Measurements from ENCODE around the gene SELENON.

SELENON gene

DNA sequence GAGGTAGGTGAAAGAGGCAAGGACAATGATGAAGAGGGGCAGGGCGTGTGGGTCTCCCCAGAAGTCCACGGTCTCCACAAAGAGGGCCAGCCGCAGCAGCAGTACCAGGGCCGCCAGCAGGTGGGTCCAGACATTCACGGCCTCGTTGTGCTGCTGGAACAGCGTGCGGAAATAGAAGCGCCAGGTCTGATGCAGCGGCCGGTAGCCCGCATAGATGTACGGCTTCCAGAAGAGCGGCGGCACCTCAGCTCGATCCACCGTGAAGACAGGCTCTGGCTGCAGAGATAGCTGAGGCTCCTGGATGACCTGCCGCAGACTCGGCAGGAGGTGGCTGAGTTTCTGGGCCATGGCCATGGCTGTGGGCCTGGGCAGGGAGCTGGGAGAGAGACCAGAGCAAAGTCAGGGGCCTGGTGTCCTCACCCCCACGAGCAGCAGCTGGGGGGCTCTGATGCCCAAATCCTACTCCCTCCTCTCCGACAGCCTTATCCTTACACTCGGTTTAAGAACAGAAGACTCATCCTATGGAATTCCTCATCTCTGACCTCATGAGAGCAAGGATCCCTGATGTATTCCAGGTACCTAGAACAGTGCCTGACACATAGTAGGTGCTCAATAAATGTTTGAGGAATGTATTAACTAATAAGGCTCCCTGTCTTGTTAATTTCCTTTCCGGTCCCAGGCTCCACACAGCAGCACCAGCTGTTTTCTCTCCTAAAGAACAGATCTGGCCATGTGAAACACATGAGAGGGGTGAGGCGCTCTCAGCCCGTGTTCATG is 63.7 kb downstream of the SELENON start:
- TF ChIP-seq ZBTB7A (IDR thresholded peaks at IDR 0.05; ENCODE audit: low read depth) (no peak), CEBPB (IDR thresholded peaks at IDR 0.05) (no peak), CREB1 (IDR thresholded peaks at IDR 0.05; ENCODE audit: low read depth) (no peak), REST (IDR thresholded peaks at IDR 0.05; ENCODE audit: low read depth) (no peak), EGR1 (IDR thresholded peaks at IDR 0.05) (no peak), FOXM1 (IDR thresholded peaks at IDR 0.05; ENCODE audit: borderline replicate concordance, low read depth) (no peak)

DNA sequence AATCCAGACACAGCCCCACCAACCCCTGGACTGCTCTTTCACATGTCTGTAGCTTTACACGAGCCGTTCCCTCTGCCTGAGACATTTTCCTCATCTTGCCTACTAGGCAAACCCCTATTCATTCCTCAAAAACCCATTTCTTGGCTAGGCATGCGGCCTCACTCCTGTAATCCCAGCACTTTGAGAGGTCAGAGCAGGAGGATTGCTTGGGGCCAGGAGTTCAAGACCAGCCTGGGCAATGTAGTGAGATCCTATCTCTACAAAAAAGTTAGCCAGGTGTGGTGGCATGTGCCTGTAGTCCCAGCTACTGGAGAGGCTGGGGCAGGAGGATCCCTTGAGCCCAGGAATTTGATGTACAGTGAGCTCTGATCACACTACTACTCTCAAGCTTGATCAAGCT is 64.4 kb downstream of the SELENON start:
- TF ChIP-seq, protein P1, sequence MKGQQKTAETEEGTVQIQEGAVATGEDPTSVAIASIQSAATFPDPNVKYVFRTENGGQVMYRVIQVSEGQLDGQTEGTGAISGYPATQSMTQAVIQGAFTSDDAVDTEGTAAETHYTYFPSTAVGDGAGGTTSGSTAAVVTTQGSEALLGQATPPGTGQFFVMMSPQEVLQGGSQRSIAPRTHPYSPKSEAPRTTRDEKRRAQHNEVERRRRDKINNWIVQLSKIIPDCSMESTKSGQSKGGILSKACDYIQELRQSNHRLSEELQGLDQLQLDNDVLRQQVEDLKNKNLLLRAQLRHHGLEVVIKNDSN (IDR thresholded peaks at IDR 0.05) = no peak
- TF ChIP-seq EP300 (IDR thresholded peaks at IDR 0.05; ENCODE audit: borderline replicate concordance) (no peak), TEAD4 (IDR thresholded peaks at IDR 0.05) (no peak), ZBTB7A (IDR thresholded peaks at IDR 0.05; ENCODE audit: low read depth) (no peak), NFIC (IDR thresholded peaks at IDR 0.05) (no peak), CEBPB (IDR thresholded peaks at IDR 0.05) (no peak), RAD21 (IDR thresholded peaks at IDR 0.05; ENCODE audit: low read depth) (no peak), TCF12 (IDR thresholded peaks at IDR 0.05; ENCODE audit: low read depth) (no peak), TAF1 (IDR thresholded peaks at IDR 0.05; ENCODE audit: low read depth) (no peak)

DNA sequence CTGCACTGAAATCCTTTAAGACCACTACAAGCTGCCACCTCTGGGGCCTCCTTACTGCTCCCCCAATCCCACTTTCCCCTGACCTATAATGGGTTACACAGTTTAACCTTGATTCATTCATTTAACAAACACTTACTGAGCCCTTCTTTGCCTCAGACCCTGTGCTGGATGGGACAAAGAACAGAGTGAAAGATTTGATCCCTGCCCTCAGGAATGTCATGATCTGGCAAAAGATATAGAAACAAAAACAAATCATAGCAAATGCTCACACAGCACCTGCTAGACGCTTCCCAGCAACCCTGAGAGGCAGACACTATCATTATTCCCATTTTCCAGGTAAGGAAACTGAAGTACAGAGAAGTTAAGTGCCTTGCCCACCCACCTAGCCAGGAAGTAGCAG is 66.3 kb downstream of the SELENON start:
- no peak for TF ChIP-seq TCF12 (IDR thresholded peaks at IDR 0.05; ENCODE audit: low read depth)
- TF ChIP-seq REST (IDR thresholded peaks at IDR 0.05; ENCODE audit: low read depth) = no peak
- TF ChIP-seq, protein P1 (IDR thresholded peaks at IDR 0.05) = no peak

DNA sequence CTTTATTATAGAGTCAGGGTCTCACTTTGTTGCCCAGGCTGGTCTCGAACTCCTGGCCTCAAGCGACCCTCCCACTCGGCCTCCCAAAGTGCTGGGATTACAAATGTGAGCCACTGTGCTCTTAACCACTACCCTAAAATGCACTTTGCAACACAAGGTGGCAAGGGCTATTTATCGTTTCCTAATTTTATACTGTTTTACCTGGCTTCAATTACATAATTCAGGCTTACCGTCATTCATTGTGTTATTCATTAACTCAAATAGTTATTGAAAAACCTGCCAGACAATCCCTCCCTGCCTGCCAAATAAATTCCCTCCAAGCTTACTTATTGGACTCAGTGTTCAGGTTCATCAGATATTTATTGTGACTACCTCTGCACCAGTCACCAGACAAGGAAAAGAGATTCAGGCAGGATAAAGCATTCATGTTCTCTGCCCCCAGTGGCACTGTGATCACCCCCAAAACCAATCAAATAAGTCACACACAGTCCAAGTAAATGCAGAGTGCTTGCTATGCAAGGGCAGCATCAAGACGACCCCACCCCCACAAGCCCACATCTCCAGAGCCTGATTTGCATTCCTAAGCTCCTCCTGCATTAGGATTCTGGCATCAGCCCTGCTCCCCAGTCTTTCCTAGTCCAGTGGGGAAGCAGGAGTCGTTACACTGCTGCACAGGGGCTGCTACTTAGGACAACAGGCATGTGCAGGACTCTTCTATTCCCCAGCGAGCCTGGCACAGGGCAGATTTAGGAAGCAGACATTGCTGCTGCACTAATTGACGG is 67.4 kb downstream of the SELENON start:
- TF ChIP-seq, protein P1 (IDR thresholded peaks at IDR 0.05) = no peak
- TF ChIP-seq TEAD4 (IDR thresholded peaks at IDR 0.05) (no peak), EP300 (IDR thresholded peaks at IDR 0.05; ENCODE audit: borderline replicate concordance) (no peak), TAF1 (IDR thresholded peaks at IDR 0.05; ENCODE audit: low read depth) (no peak), REST (IDR thresholded peaks at IDR 0.05; ENCODE audit: low read depth) (no peak), CREB1 (IDR thresholded peaks at IDR 0.05; ENCODE audit: low read depth) (no peak), TCF12 (IDR thresholded peaks at IDR 0.05; ENCODE audit: low read depth) (no peak), MAX (IDR thresholded peaks at IDR 0.05) (no peak), CEBPB (IDR thresholded peaks at IDR 0.05) (no peak), ZBTB7A (IDR thresholded peaks at IDR 0.05; ENCODE audit: low read depth) (no peak)
